Right atrium auricular region (tissue), 2 donors: ENCODE measurements around the gene CCDC71L. TPM values are rescaled to one million over a fixed set of nuclear protein-coding genes. Genes with fewer than 3 reads are reported as not detected.

Experiments
- DNase-seq: peaks from one replicate; pipeline ENCODE4 v3.0.0-alpha.2; 2019; ENCODE audit warnings: low spot score
- H3K27ac ChIP-seq, 2 donors: fragments of 200-600 bp; sonication (generic); 1 replicate in 1 of 2; 2 replicates in 1 of 2; pipeline ENCODE4 v1.5.1; 2016 to 2019
- H3K27me3 ChIP-seq, 2 donors: fragments of 200-600 bp; sonication (generic); one replicate each; pipeline versions ENCODE4 v1.5.1 to v1.6.0; 2017 to 2019
- H3K36me3 ChIP-seq: fragments of 200-600 bp; sonication (generic); one replicate; pipeline ENCODE4 v1.5.1; 2016
- H3K4me1 ChIP-seq, 2 donors: fragments of 200-600 bp; sonication (generic); one replicate each; pipeline versions ENCODE4 v1.5.1 to v1.6.0; 2017 to 2019
- H3K4me3 ChIP-seq, 2 donors: fragments of 200-600 bp; sonication (generic); 1 replicate in 1 of 2; 2 replicates in 1 of 2; pipeline ENCODE4 v1.5.1; 2017 to 2019; ENCODE audit warnings: mild to moderate bottlenecking in 1 of 2, moderate library complexity in 1 of 2
- H3K9me3 ChIP-seq, 2 donors: fragments of 200-600 bp; sonication (generic); one replicate each; pipeline ENCODE4 v1.5.1; 2019
- total RNA-seq, 2 donors: library from RNA; depleted of rRNA; stranded (reverse); fragments of >200 nt; gene quantifications; one replicate each; pipeline ENCODE4 v1.1.0, GENCODE V29; 2016
- TF ChIP-seq, protein P1 (sequence below), 2 donors: fragments of 200-600 bp; sonication (generic); IDR thresholded peaks; one replicate each; pipeline ENCODE4 v1.5.1; 2019; ENCODE audit warnings: antibody characterized with exemption in 2 of 2

CCDC71L gene
- total RNA-seq, 2 donors from 2014 or later = 17.5 to 20.9 TPM

DNA sequence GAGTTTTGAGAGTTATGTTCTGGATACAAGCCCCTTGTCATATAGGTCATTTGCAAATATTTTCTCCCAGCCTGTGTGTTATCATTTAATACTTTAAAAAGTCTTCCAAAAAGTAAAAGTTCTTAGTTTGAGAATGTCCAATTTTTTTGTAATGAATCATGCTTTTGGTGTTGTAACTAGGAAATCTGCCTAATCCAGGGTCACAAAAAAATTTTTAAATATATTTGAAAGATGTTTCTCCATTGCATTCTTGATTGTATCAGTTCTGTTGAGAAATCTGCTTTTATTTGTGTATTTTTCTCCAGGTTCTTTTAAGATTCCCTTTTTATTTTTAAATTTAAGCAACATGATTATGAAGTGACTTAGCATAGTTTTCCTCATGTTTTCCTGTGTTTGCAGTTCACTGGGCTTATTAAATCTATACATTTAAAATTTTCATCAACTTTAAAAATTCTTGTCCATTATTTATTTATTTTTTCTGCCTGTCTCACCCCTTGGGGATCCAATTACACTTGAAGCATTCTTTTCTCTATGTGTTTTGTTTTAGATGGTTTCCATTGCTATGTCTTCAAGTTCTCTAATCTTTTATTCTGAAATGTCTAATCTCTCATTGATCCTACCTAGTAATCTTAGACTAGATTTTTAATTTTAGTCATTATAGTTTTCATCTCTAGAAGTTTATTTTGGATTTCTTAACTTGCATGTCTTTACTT is 47.0 kb downstream of the CCDC71L start:
- TF ChIP-seq, protein P1, sequence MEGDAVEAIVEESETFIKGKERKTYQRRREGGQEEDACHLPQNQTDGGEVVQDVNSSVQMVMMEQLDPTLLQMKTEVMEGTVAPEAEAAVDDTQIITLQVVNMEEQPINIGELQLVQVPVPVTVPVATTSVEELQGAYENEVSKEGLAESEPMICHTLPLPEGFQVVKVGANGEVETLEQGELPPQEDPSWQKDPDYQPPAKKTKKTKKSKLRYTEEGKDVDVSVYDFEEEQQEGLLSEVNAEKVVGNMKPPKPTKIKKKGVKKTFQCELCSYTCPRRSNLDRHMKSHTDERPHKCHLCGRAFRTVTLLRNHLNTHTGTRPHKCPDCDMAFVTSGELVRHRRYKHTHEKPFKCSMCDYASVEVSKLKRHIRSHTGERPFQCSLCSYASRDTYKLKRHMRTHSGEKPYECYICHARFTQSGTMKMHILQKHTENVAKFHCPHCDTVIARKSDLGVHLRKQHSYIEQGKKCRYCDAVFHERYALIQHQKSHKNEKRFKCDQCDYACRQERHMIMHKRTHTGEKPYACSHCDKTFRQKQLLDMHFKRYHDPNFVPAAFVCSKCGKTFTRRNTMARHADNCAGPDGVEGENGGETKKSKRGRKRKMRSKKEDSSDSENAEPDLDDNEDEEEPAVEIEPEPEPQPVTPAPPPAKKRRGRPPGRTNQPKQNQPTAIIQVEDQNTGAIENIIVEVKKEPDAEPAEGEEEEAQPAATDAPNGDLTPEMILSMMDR (IDR thresholded peaks at IDR 0.05) = no peak
- no peak overlapping the region for H3K27ac ChIP-seq
- peaks cover 0 to 11% of the 10 kb centered on the region in 2 donors for H3K4me1 ChIP-seq
- no peaks in the 10 kb centered on the region for H3K27me3 ChIP-seq
- H3K4me3 ChIP-seq = no peak overlapping the region
- no peak for DNase-seq
- no peaks in the 10 kb centered on the region for H3K36me3 ChIP-seq
- no peaks in the 10 kb centered on the region for H3K9me3 ChIP-seq

DNA sequence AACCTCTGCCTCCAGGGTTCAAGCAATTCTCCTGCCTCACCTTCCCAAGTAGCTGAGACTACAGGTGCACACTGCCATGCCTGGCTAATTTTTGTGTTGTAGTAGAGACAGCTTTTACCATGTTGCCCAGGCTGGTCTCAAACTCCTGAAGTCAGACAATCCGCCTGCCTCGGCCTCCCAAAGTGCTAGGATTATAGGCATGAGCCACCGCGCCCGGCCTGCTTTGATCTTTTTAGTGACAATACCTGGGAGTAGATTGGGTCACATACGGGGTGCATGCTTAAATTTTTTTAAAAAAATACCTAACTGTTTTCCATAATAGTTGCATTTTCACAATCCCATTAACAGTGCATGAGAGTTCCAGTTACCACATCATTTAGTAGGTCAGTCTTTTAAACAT is 47.7 kb downstream of the CCDC71L start:
- peaks cover 0 to 8% of the 10 kb centered on the region in 2 donors for H3K4me1 ChIP-seq
- no peak overlapping the region for H3K27ac ChIP-seq
- H3K4me3 ChIP-seq = no peak overlapping the region
- H3K9me3 ChIP-seq = no peaks in the 10 kb centered on the region
- no peaks in the 10 kb centered on the region for H3K27me3 ChIP-seq
- TF ChIP-seq, protein P1 (IDR thresholded peaks at IDR 0.05) = no peak
- H3K36me3 ChIP-seq = no peaks in the 10 kb centered on the region
- no peak for DNase-seq

DNA sequence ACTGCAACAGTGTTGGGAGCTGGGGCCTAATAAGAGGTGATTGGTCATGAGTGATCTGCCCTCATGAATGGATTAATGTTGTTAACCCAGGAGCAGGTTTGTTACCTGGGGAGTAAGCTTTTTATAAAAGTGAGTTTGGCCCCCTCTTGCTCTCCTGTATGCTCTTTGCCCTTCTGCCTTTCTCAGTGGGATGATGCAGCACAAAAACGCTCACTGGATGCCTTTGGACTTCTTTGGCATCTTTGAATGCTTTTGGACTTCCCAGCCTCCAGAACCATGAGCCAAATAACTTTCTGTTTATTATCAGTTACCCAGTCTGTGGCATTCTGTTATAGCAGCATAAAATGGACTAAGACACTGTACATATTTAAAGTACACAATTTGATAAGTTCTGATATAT is 48.5 kb downstream of the CCDC71L start:
- Histone ChIP-seq H3K4me1 (no peaks in the 10 kb centered on the region), H3K36me3 (no peaks in the 10 kb centered on the region), H3K27ac (no peak overlapping the region), H3K9me3 (no peaks in the 10 kb centered on the region), H3K27me3 (no peaks in the 10 kb centered on the region), H3K4me3 (no peak overlapping the region)
- DNase-seq = no peak
- TF ChIP-seq, protein P1 (IDR thresholded peaks at IDR 0.05) = no peak

DNA sequence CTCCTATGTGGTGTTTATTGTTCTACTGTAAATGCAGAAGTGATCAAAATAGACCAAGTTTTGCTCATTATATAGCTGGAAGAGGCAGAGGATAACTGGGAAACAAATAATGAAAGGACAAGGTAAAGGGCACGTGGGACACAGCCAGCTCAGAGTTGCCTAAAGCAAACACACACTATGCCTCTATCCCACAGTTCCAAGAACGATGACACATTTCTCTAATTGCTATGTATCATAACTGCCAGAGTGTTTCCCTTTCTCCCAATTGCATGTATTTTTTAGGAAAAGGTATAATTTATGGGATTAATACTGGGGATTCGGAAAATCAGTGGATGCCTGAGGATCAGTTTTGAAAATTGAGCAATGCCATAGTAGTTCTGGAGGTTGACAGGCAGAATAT is 49.0 kb downstream of the CCDC71L start:
- Histone ChIP-seq H3K4me1 (no peaks in the 10 kb centered on the region), H3K27ac (no peak overlapping the region), H3K4me3 (no peak overlapping the region), H3K27me3 (no peaks in the 10 kb centered on the region), H3K36me3 (no peaks in the 10 kb centered on the region), H3K9me3 (no peaks in the 10 kb centered on the region)
- DNase-seq = no peak
- TF ChIP-seq, protein P1 (IDR thresholded peaks at IDR 0.05) = no peak

DNA sequence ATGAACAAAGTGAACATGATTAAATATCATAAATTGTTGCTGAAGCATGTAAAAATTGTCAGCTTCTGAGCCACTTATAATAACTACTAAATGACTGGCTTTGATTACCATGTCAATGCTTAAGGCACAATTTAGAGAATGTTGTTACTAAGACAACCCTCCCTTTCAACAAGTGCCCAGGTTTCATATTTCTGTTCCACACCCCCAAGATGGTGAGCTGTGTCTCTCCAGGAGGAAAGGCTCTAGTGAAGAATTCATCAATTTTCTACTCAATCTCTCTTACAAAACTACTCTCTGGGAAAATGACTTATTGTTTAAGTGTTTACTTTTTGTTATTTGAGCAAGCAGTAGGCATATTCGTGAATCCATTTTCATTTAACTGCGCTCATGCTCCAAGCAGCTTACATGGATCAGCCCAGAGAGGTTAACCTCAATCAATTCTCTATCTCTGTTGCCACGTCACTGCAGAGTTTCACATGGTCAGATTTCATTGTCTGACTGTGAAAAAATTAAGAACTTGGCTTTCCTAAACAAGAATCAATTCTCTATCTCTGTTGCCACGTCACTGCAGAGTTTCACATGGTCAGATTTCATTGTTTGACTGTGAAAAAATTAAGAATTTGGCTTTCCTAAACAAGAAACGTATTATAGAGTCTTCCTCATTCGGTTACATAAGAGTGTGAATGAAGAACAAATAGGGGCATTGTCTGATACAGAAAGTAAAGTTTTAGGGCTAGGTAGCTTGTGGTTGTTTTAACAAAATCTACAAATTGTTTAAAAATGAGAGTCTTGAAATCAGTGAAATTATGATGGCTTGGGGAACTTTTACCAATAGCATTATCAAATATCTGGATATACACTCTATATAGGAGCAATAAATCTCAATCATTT is 49.7 kb downstream of the CCDC71L start:
- no peak for DNase-seq
- H3K27ac ChIP-seq = no peak overlapping the region
- H3K27me3 ChIP-seq = no peaks in the 10 kb centered on the region
- TF ChIP-seq, protein P1 (IDR thresholded peaks at IDR 0.05) = no peak
- no peaks in the 10 kb centered on the region for H3K4me1 ChIP-seq
- no peak overlapping the region for H3K4me3 ChIP-seq
- no peaks in the 10 kb centered on the region for H3K36me3 ChIP-seq
- no peaks in the 10 kb centered on the region for H3K9me3 ChIP-seq
